SU-DHL-6 (cell line): ENCODE results near the gene PDE4B.

ENCODE experiments used
- EZH2phosphoT487 ChIP-seq: fragments of 200-600 bp; sonication (generic), shearing (Covaris generic); conservative IDR thresholded peaks from 2 replicates; pipeline ENCODE4 v1.6.1; 2018; ENCODE audit warnings: mild to moderate bottlenecking, antibody characterized with exemption, low read length, moderate library complexity, mixed read lengths
- TF ChIP-seq, protein P1 (sequence below): fragments of 200-600 bp; sonication (generic); IDR thresholded peaks from one replicate; pipeline ENCODE4 v1.5.1; 2017; ENCODE audit warnings: antibody characterized with exemption, mild to moderate bottlenecking, low read length, moderate library complexity; ENCODE audit not compliant: insufficient read depth, poor library complexity, severe bottlenecking

DNA sequence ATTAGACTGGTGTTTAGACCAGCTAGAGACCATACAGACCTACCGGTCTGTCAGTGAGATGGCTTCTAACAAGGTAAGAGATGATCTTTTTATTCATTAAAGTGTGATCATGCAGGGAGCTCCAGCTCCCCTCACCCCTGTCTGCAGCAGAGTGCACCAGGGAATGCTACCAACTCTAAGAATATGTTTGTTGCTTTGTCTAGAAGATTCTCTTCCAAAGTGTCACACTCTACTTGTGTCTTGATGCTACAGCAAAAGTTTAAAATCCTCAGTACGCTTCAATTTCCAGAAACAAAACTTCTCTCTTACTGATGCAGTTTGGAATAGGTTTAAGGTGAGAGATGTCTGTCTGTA, 539.8 kb downstream of the PDE4B start:
- TF ChIP-seq, protein P1, sequence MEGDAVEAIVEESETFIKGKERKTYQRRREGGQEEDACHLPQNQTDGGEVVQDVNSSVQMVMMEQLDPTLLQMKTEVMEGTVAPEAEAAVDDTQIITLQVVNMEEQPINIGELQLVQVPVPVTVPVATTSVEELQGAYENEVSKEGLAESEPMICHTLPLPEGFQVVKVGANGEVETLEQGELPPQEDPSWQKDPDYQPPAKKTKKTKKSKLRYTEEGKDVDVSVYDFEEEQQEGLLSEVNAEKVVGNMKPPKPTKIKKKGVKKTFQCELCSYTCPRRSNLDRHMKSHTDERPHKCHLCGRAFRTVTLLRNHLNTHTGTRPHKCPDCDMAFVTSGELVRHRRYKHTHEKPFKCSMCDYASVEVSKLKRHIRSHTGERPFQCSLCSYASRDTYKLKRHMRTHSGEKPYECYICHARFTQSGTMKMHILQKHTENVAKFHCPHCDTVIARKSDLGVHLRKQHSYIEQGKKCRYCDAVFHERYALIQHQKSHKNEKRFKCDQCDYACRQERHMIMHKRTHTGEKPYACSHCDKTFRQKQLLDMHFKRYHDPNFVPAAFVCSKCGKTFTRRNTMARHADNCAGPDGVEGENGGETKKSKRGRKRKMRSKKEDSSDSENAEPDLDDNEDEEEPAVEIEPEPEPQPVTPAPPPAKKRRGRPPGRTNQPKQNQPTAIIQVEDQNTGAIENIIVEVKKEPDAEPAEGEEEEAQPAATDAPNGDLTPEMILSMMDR: no peak
- TF ChIP-seq EZH2phosphoT487: no peak
